ENCODE data around the gene GCG.

GRCh38 chr2:162115076-162115475 is 37.0 kb downstream of the GCG start:
- TF ChIP-seq POLR2A (IDR thresholded peaks at IDR 0.05) (no peak), CTCF (IDR thresholded peaks at IDR 0.05) (no peak)
